ENCODE measurements around the gene CISH.

CISH gene

DNA sequence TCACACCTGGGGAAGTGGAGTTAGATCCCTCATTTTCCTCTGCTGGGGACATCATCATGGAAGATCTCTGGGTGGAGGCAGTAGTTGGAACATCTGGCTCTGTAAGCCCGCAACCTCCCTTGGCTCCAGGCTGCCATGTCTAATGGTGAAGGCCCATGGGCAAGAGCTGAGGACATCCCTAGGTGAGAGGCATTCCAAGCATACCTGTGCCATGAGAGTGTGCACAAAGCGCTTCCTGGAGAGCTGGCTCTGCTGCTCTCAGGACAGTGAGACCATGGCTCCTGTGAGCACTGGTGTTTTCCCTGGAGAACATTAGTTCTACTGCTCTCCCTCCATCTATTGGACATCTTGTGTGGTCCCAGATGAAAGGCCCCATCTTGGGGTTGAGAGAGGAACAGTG is 13.1 kb upstream of the CISH start:
- DNase-seq (no peak), ATAC-seq (ENCODE audit: insufficient read depth, low read depth) (no peak)
- peaks cover 45% of the 10 kb centered on the region for H4K20me1 ChIP-seq (ENCODE audit: insufficient read depth, low read length)
- no peak for TF ChIP-seq EZH2 (IDR thresholded peaks at IDR 0.05; ENCODE audit: borderline replicate concordance, low read depth, low read length, severe bottlenecking)
- TF ChIP-seq, protein P1, sequence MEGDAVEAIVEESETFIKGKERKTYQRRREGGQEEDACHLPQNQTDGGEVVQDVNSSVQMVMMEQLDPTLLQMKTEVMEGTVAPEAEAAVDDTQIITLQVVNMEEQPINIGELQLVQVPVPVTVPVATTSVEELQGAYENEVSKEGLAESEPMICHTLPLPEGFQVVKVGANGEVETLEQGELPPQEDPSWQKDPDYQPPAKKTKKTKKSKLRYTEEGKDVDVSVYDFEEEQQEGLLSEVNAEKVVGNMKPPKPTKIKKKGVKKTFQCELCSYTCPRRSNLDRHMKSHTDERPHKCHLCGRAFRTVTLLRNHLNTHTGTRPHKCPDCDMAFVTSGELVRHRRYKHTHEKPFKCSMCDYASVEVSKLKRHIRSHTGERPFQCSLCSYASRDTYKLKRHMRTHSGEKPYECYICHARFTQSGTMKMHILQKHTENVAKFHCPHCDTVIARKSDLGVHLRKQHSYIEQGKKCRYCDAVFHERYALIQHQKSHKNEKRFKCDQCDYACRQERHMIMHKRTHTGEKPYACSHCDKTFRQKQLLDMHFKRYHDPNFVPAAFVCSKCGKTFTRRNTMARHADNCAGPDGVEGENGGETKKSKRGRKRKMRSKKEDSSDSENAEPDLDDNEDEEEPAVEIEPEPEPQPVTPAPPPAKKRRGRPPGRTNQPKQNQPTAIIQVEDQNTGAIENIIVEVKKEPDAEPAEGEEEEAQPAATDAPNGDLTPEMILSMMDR (IDR thresholded peaks at IDR 0.05; ENCODE audit: borderline replicate concordance, extremely low read depth, low read length, poor library complexity, severe bottlenecking), result no peak
- no peaks in the 10 kb centered on the region for H3K27me3 ChIP-seq (ENCODE audit: insufficient read depth, low read length, poor library complexity)
- H3K27ac ChIP-seq (ENCODE audit: low read length), result peak overlapping the region; percentile 98
- H3K4me1 ChIP-seq (ENCODE audit: insufficient read depth, low read length), result peaks cover 100% of the 10 kb centered on the region
- H3K4me3 ChIP-seq (ENCODE audit: low read depth in 1 of 2, low read length in 2 of 2), result peak overlapping the region in 1 of 2 experiments; percentile 45; a peak in 2 of 4 replicates
- no peaks in the 10 kb centered on the region for H3K9me3 ChIP-seq (ENCODE audit: insufficient read depth, low read length, severe bottlenecking)
- H3K36me3 ChIP-seq (ENCODE audit: insufficient read depth, low read length), result peaks cover 90% of the 10 kb centered on the region
- H3K9ac ChIP-seq (ENCODE audit: low read depth, low read length), result peak overlapping the region; percentile 56
- no peak overlapping the region for H2AFZ ChIP-seq (ENCODE audit: low read depth, low read length)
- H3K4me2 ChIP-seq (ENCODE audit: insufficient read depth, low read length), result peak overlapping the region; percentile 56
- H3K79me2 ChIP-seq (ENCODE audit: insufficient read depth, low read length), result peaks cover 99% of the 10 kb centered on the region

DNA sequence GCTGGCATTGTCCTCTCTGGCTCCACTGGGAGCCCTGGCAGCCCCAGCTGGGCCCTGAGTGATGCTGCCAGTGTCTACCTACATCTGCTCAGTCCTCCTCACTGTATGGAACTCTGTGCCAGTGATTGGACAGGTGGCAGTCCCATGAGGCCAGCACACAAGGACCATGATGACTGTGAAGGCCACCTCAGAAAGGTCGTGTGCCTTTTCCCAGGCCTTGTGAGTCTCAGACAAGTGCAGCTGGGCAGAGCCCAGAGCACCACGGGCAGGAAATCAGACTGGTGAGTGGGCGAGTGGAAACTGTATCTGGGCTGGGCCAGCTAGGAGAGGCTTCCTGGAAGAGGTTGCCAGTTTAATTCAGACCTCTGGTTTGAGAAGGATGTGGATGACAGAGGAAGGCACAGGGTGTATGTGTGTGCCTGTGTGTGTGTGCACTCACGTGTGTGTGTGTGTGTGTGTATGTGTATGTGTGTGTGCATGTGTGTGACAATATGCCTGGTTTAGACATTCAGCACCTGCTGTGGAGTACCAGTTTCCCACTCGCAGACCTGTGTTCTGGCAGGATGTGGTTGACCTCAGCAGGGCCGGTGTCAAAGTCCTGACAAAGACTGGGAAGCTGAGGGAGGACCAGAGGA is 12.4 kb upstream of the CISH start:
- peak overlapping the region in 1 of 2 experiments; percentile 45; a peak in 2 of 4 replicates for H3K4me3 ChIP-seq (ENCODE audit: low read depth in 1 of 2, low read length in 2 of 2)
- ATAC-seq (ENCODE audit: insufficient read depth, low read depth), result peak; percentile 75
- DNase-seq, result peak; percentile 91
- H3K9ac ChIP-seq (ENCODE audit: low read depth, low read length), result peak overlapping the region; percentile 56
- peaks cover 99% of the 10 kb centered on the region for H3K79me2 ChIP-seq (ENCODE audit: insufficient read depth, low read length)
- H3K27me3 ChIP-seq (ENCODE audit: insufficient read depth, low read length, poor library complexity), result no peaks in the 10 kb centered on the region
- H2AFZ ChIP-seq (ENCODE audit: low read depth, low read length), result no peak overlapping the region
- H4K20me1 ChIP-seq (ENCODE audit: insufficient read depth, low read length), result peaks cover 38% of the 10 kb centered on the region
- H3K4me1 ChIP-seq (ENCODE audit: insufficient read depth, low read length), result peaks cover 100% of the 10 kb centered on the region
- peak overlapping the region; percentile 98 for H3K27ac ChIP-seq (ENCODE audit: low read length)
- peak overlapping the region; percentile 56 for H3K4me2 ChIP-seq (ENCODE audit: insufficient read depth, low read length)
- peaks cover 90% of the 10 kb centered on the region for H3K36me3 ChIP-seq (ENCODE audit: insufficient read depth, low read length)
- TF ChIP-seq EZH2 (IDR thresholded peaks at IDR 0.05; ENCODE audit: borderline replicate concordance, low read depth, low read length, severe bottlenecking), result no peak
- TF ChIP-seq, protein P1 (IDR thresholded peaks at IDR 0.05; ENCODE audit: borderline replicate concordance, extremely low read depth, low read length, poor library complexity, severe bottlenecking), result no peak
- no peaks in the 10 kb centered on the region for H3K9me3 ChIP-seq (ENCODE audit: insufficient read depth, low read length, severe bottlenecking)

DNA sequence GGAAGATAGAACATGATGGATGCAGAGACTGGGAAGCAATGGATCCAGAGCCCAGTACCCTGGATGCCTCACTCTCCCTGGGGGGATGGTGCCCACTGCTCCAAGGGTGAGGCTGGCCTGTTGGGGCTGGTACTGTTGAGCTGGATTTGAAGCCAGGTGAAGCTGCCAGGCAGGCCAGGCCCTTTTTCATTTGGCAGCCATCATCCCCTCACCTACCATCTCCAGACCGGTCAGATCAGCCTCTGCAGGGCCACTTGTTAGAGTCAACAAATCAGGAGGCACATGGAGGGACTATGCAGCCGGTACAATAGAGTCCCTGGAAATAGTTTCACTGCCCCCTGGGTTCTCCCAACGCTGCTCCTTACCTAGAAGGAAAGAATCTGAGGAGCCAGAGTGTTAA is 11.3 kb upstream of the CISH start:
- peaks cover 99% of the 10 kb centered on the region for H3K4me1 ChIP-seq (ENCODE audit: insufficient read depth, low read length)
- TF ChIP-seq, protein P1 (IDR thresholded peaks at IDR 0.05; ENCODE audit: borderline replicate concordance, extremely low read depth, low read length, poor library complexity, severe bottlenecking), result peak; percentile 30
- no peak for TF ChIP-seq EZH2 (IDR thresholded peaks at IDR 0.05; ENCODE audit: borderline replicate concordance, low read depth, low read length, severe bottlenecking)
- peak overlapping the region in 1 of 2 experiments; percentile 45; a peak in 2 of 4 replicates for H3K4me3 ChIP-seq (ENCODE audit: low read depth in 1 of 2, low read length in 2 of 2)
- H3K27ac ChIP-seq (ENCODE audit: low read length), result peak overlapping the region; percentile 98
- H4K20me1 ChIP-seq (ENCODE audit: insufficient read depth, low read length), result peaks cover 32% of the 10 kb centered on the region
- peaks cover 98% of the 10 kb centered on the region for H3K79me2 ChIP-seq (ENCODE audit: insufficient read depth, low read length)
- H3K4me2 ChIP-seq (ENCODE audit: insufficient read depth, low read length), result peak overlapping the region; percentile 56
- peaks cover 85% of the 10 kb centered on the region for H3K36me3 ChIP-seq (ENCODE audit: insufficient read depth, low read length)
- H2AFZ ChIP-seq (ENCODE audit: low read depth, low read length), result no peak overlapping the region
- DNase-seq (no peak), ATAC-seq (ENCODE audit: insufficient read depth, low read depth) (no peak)
- H3K27me3 ChIP-seq (ENCODE audit: insufficient read depth, low read length, poor library complexity), result no peaks in the 10 kb centered on the region
- H3K9ac ChIP-seq (ENCODE audit: low read depth, low read length), result peak overlapping the region; percentile 56
- H3K9me3 ChIP-seq (ENCODE audit: insufficient read depth, low read length, severe bottlenecking), result no peaks in the 10 kb centered on the region
